ENCODE measurements around the gene PIP5K1C. TPM values are rescaled to one million over a fixed set of nuclear protein-coding genes. Genes with fewer than 3 reads are reported as not detected.

The PIP5K1C gene
- total RNA-seq, 1 donor from 2014 or later: 43.6 TPM

- no peak for TF ChIP-seq CTCF (IDR thresholded peaks at IDR 0.05)
- no peaks in the 10 kb centered on the region for H3K27me3 ChIP-seq (ENCODE audit: low read depth)
- ATAC-seq: no peak
- peaks cover 27% of the 10 kb centered on the region for H3K4me1 ChIP-seq
- H3K36me3 ChIP-seq: peaks cover 56% of the 10 kb centered on the region
- H3K4me3 ChIP-seq: no peak overlapping the region
- intact Hi-C loops (cut with DNase I): no loop called here
- H3K27ac ChIP-seq: no peak overlapping the region
- DNase-seq: no peak
- H3K9me3 ChIP-seq: no peaks in the 10 kb centered on the region
Observed at GRCh38 chr19:3621689-3622088, 78.6 kb downstream of the PIP5K1C start.

- Histone ChIP-seq H3K4me3 (no peak overlapping the region), H3K4me1 (peaks cover 27% of the 10 kb centered on the region), H3K27ac (no peak overlapping the region), H3K36me3 (peaks cover 61% of the 10 kb centered on the region), H3K27me3 (ENCODE audit: low read depth) (no peaks in the 10 kb centered on the region), H3K9me3 (no peaks in the 10 kb centered on the region)
- DNase-seq (no peak), ATAC-seq (no peak)
- intact Hi-C loops (cut with DNase I): no loop called here
- TF ChIP-seq CTCF (IDR thresholded peaks at IDR 0.05): no peak
Observed at GRCh38 chr19:3620817-3621547, 79.3 kb downstream of the PIP5K1C start.

- peaks cover 61% of the 10 kb centered on the region for H3K36me3 ChIP-seq
- DNase-seq: no peak
- no peaks in the 10 kb centered on the region for H3K9me3 ChIP-seq
- H3K27me3 ChIP-seq (ENCODE audit: low read depth): no peaks in the 10 kb centered on the region
- no peak for ATAC-seq
- peaks cover 20% of the 10 kb centered on the region for H3K4me1 ChIP-seq
- TF ChIP-seq CTCF (IDR thresholded peaks at IDR 0.05): no peak
- intact Hi-C loops (cut with DNase I): no loop called here
- H3K27ac ChIP-seq: no peak overlapping the region
- H3K4me3 ChIP-seq: no peak overlapping the region
Observed at GRCh38 chr19:3620145-3620816, 80.0 kb downstream of the PIP5K1C start.

- intact Hi-C loops (cut with DNase I): no loop called here
- peaks cover 61% of the 10 kb centered on the region for H3K36me3 ChIP-seq
Observed at GRCh38 chr19:3619631-3620012, 80.6 kb downstream of the PIP5K1C start.

More at GRCh38 chr19:3619631-3620012, 80.6 kb downstream of the PIP5K1C start:
- peaks cover 13% of the 10 kb centered on the region for H3K4me1 ChIP-seq
- H3K4me3 ChIP-seq: no peak overlapping the region
- no peaks in the 10 kb centered on the region for H3K9me3 ChIP-seq
- DNase-seq (no peak), ATAC-seq (no peak)
- H3K27me3 ChIP-seq (ENCODE audit: low read depth): no peaks in the 10 kb centered on the region
- TF ChIP-seq CTCF (IDR thresholded peaks at IDR 0.05): no peak
- H3K27ac ChIP-seq: no peak overlapping the region
